GM21447 (cell line): ENCODE data around the gene SAFB2.

Experiments
- ATAC-seq: cut with Tn5 transposase; IDR thresholded peaks from one replicate; pipeline ENCODE4 v1.9.1; 2021; ENCODE audit not compliant: unreplicated experiment

Gene SAFB2

GRCh38 chr19:5635427-5635826 is 12.9 kb upstream of the SAFB2 start:
- no peak for ATAC-seq

- ATAC-seq, result no peak
Observed at GRCh38 chr19:5632657-5633056, 10.1 kb upstream of the SAFB2 start.

GRCh38 chr19:5632241-5632612 is 9.7 kb upstream of the SAFB2 start:
- no peak for ATAC-seq

- no peak for ATAC-seq
Observed at GRCh38 chr19:5631567-5632240, 9.1 kb upstream of the SAFB2 start.

- ATAC-seq, result no peak
Observed at GRCh38 chr19:5628919-5629481, 6.4 kb upstream of the SAFB2 start.

- ATAC-seq, result no peak
Observed at GRCh38 chr19:5628461-5628860, 5.9 kb upstream of the SAFB2 start.

- ATAC-seq, result no peak
Observed at GRCh38 chr19:5627395-5627904, 4.9 kb upstream of the SAFB2 start.

GRCh38 chr19:5625641-5626040 is 3.1 kb upstream of the SAFB2 start:
- no peak for ATAC-seq

- ATAC-seq, result no peak
Observed at GRCh38 chr19:5624741-5625278, 2.2 kb upstream of the SAFB2 start.

GRCh38 chr19:5624018-5624663 is 1.6 kb upstream of the SAFB2 start:
- no peak for ATAC-seq

GRCh38 chr19:5623397-5624017 is 931 bp upstream of the SAFB2 start:
- peak; percentile 5 for ATAC-seq

GRCh38 chr19:5621945-5622464 is 571 bp downstream of the SAFB2 start:
- ATAC-seq, result no peak

- ATAC-seq, result no peak
Observed at GRCh38 chr19:5621311-5621944, 1.1 kb downstream of the SAFB2 start.

- no peak for ATAC-seq
Observed at GRCh38 chr19:5619946-5620345, 2.6 kb downstream of the SAFB2 start.

- no peak for ATAC-seq
Observed at GRCh38 chr19:5618591-5618990, 4.0 kb downstream of the SAFB2 start.

- no peak for ATAC-seq
Observed at GRCh38 chr19:5617080-5617479, 5.5 kb downstream of the SAFB2 start.

GRCh38 chr19:5615756-5616327 is 6.7 kb downstream of the SAFB2 start:
- no peak for ATAC-seq

GRCh38 chr19:5612891-5613865 is 9.4 kb downstream of the SAFB2 start:
- ATAC-seq, result no peak

- ATAC-seq, result no peak
Observed at GRCh38 chr19:5609881-5610448, 12.6 kb downstream of the SAFB2 start.
